Breast epithelium (tissue), 3 donors: ENCODE results near the gene LRRC61.
"Not testable (repeated sequence)": the region's sequence is repeated elsewhere in the genome, so short reads cannot be mapped to it uniquely, and the experiment has no call there.

Source experiments
- POLR2A ChIP-seq: fragments of 450-650 bp; IDR thresholded peaks from one replicate; pipeline ENCODE4 v1.6.1; 2016; ENCODE audit warnings: antibody characterized with exemption, mild to moderate bottlenecking, moderate library complexity
- TF ChIP-seq, protein P1 (sequence below), 3 donors: fragments of 450-650 bp; IDR thresholded peaks; one replicate each; pipeline ENCODE4 v1.5.1; 2016 to 2017; ENCODE audit warnings: antibody characterized with exemption in 3 of 3, mild to moderate bottlenecking in 3 of 3, moderate library complexity in 3 of 3

DNA sequence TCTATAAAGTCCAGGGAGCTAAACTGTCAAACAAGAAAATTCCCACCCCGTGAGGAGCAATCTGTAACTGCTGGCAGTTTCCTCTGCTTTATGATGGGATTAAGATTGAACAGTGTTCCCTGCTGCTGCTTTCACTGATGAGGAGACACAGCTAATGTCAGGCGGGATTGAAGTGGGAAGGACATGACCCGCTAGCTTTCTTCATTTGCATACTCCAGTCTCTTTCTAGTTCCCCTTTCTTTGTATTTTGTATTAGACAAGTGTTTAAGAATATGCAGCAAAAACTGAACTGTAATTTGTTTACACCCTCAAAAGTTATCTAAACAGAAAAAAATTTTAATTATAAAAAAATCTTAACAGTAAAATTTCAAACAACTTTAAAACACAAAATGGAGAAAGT lies 40.0 kb upstream of the LRRC61 start:
- TF ChIP-seq, protein P1, sequence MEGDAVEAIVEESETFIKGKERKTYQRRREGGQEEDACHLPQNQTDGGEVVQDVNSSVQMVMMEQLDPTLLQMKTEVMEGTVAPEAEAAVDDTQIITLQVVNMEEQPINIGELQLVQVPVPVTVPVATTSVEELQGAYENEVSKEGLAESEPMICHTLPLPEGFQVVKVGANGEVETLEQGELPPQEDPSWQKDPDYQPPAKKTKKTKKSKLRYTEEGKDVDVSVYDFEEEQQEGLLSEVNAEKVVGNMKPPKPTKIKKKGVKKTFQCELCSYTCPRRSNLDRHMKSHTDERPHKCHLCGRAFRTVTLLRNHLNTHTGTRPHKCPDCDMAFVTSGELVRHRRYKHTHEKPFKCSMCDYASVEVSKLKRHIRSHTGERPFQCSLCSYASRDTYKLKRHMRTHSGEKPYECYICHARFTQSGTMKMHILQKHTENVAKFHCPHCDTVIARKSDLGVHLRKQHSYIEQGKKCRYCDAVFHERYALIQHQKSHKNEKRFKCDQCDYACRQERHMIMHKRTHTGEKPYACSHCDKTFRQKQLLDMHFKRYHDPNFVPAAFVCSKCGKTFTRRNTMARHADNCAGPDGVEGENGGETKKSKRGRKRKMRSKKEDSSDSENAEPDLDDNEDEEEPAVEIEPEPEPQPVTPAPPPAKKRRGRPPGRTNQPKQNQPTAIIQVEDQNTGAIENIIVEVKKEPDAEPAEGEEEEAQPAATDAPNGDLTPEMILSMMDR (IDR thresholded peaks at IDR 0.05) = not testable (repeated sequence)
- TF ChIP-seq POLR2A = not testable (repeated sequence)
